PC-3 (cell line): ENCODE measurements around the gene HBE1.
"Not testable (repeated sequence)": the region's sequence is repeated elsewhere in the genome, so short reads cannot be mapped to it uniquely, and the experiment has no call there.

Experiments used
- EZH2 ChIP-seq: fragments of 300-600 bp; sonication (generic); IDR thresholded peaks from one replicate; pipeline ENCODE4 v1.6.1; 2017; ENCODE audit warnings: antibody characterized with exemption, mild to moderate bottlenecking, low read length; ENCODE audit not compliant: unreplicated experiment
- EZH2phosphoT487 ChIP-seq: fragments of 300-600 bp; sonication (generic); IDR thresholded peaks from 2 replicates; pipeline ENCODE4 v1.6.1; 2018; ENCODE audit warnings: mild to moderate bottlenecking, antibody characterized with exemption, low read length, borderline replicate concordance
- TF ChIP-seq, protein P1 (sequence below): fragments of 300-600 bp; sonication (generic); conservative IDR thresholded peaks from 2 replicates; pipeline ENCODE4 v1.5.1; 2017; ENCODE audit warnings: antibody characterized with exemption, low read depth, mild to moderate bottlenecking, low read length

DNA sequence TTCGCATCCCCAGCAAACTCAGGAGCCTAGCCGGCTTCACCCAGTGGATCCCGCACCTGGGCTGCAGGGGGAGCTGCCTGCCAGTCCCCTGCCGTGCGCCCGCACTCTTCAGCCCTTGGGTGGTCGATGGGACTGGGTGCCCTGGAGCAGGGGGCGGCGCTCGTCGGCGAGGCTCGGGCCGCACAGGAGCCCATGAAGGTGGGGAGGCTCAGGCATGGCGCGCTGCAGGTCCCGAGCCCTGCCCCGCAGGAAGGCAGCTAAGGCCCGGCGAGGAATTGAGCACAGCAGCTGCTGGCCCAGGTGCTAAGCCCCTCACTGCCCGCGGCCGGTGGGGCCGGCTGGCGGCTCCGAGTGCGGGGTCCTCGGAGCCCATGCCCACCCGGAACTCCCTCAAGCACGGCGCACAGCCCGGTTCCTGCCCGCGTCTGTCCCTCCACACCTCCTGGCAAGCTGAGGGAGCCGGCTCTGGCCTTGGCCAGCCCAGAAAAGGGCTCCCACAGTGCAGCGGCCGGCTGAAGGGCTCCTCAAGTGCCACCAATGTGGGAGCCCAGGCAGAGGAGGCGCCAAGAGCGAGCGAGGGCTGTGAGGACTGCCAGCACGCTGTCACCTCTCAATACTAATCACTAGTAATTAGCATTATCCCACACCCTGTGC is 24.7 kb upstream of the HBE1 start:
- TF ChIP-seq, protein P1, sequence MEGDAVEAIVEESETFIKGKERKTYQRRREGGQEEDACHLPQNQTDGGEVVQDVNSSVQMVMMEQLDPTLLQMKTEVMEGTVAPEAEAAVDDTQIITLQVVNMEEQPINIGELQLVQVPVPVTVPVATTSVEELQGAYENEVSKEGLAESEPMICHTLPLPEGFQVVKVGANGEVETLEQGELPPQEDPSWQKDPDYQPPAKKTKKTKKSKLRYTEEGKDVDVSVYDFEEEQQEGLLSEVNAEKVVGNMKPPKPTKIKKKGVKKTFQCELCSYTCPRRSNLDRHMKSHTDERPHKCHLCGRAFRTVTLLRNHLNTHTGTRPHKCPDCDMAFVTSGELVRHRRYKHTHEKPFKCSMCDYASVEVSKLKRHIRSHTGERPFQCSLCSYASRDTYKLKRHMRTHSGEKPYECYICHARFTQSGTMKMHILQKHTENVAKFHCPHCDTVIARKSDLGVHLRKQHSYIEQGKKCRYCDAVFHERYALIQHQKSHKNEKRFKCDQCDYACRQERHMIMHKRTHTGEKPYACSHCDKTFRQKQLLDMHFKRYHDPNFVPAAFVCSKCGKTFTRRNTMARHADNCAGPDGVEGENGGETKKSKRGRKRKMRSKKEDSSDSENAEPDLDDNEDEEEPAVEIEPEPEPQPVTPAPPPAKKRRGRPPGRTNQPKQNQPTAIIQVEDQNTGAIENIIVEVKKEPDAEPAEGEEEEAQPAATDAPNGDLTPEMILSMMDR, result not testable (repeated sequence)
- TF ChIP-seq EZH2, EZH2phosphoT487: not testable (repeated sequence)
